HG02610 (cell line): ENCODE results near the gene DZANK1.
"Not testable (repeated sequence)": the region's sequence is repeated elsewhere in the genome, so short reads cannot be mapped to it uniquely, and the experiment has no call there.

ENCODE experiments used
- ATAC-seq: cut with Tn5 transposase; IDR thresholded peaks from one replicate; pipeline ENCODE4 v1.9.1; 2021; ENCODE audit warnings: mild to moderate bottlenecking, moderate library complexity; ENCODE audit not compliant: unreplicated experiment

The DZANK1 gene

GRCh38 chr20:18466894-18467730 is at the start of gene DZANK1, which contains the start of gene POLR3F:
Gene DZANK1 (minus strand): TSS chr20:18467030. CDS start chr20:18465358, 1,672 bp downstream.
Gene POLR3F (plus strand): TSS chr20:18467390. CDS start chr20:18467507, 117 bp downstream.
- peak; percentile 98 for ATAC-seq

GRCh38 chr20:18515973-18516372 is 49.1 kb upstream of the DZANK1 start:
- no peak for ATAC-seq

- no peak for ATAC-seq
Observed at GRCh38 chr20:18514127-18514526, 47.3 kb upstream of the DZANK1 start.

- ATAC-seq = no peak
Observed at GRCh38 chr20:18513208-18513607, 46.4 kb upstream of the DZANK1 start.

- ATAC-seq = no peak
Observed at GRCh38 chr20:18511571-18511970, 44.7 kb upstream of the DZANK1 start.

DNA sequence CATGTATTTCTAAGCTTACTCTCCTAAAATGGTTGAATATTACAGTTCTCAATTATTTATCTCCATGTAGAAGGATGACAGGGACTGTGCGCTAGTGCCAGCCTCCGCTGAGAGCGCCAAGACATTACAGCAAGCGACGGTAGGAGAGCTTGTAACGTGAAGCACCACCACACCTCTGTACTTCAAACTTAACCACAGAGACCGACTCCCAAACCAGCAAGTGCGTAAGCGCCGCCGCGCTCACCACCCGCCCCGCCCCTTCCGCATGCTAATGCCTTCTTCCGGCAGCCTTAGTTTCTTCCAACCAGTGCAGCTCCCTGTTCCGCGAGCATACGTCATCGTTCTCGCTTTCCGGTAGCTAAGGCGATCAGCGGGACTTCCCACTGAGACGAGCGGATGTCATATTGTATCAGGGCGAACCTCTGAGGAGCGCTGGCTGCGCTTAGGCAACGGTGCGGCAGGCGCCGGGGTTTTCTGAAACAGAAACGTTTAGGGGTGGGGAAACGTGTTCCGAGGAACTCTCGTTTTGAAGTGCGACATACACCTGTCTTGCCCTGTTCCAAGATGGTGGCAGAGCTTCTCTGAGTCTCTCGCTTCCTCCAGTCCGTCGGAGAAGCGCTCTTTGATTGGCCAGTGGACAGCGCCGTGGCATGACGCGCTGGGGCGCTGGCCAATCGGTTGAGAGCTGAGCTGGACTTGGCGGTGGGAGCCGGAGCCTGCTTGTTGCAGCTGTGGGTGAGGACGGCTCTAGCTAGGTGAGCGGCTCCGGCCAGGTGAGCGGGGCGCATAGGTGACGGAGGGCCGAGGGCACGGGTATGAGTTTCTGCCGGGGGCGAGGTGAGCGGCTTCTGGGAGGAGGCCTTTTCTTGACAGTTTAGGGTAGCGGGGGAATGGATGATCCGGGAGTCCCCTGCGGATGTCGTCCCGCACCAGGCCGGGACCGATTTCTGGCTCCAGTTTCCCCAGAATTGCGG is 40.7 kb upstream of the DZANK1 start, which contains the start of gene SEC23B:
Gene SEC23B, plus strand, starts transcription at position 723 of the 974 bp plus-strand sequence. CDS start 2,896 bp downstream, outside the sequence.
- ATAC-seq = peak; percentile 96

GRCh38 chr20:18506744-18507143 is 39.9 kb upstream of the DZANK1 start:
- no peak for ATAC-seq

GRCh38 chr20:18504479-18505060 is 37.7 kb upstream of the DZANK1 start:
- no peak for ATAC-seq

- not testable (repeated sequence) for ATAC-seq
Observed at GRCh38 chr20:18501672-18502071, 34.8 kb upstream of the DZANK1 start.

DNA sequence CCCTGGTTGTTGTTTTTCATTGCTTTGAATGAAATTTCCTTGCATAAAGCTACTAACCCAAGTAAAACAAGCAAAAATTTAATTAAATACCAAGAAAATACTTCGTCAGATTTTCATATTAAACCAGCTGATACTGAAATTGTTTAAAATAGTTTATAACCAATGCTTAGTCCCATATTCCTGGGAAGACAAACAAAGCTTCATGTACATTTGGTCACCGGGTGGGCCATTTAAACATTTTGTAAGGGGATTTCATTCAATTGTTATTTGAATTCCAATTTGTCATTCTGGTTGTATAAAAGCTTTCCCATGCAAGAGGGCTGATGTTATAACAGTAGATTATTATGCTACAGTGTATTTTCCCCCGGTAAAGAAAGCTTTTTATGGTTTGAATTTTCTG is 30.8 kb upstream of the DZANK1 start:
- no peak for ATAC-seq

GRCh38 chr20:18496740-18497592 is 30.1 kb upstream of the DZANK1 start, which contains the start of gene RBBP9:
Gene RBBP9 (minus strand): TSS chr20:18497225. CDS start chr20:18497167, 58 bp downstream.
- ATAC-seq = peak; percentile 96

DNA sequence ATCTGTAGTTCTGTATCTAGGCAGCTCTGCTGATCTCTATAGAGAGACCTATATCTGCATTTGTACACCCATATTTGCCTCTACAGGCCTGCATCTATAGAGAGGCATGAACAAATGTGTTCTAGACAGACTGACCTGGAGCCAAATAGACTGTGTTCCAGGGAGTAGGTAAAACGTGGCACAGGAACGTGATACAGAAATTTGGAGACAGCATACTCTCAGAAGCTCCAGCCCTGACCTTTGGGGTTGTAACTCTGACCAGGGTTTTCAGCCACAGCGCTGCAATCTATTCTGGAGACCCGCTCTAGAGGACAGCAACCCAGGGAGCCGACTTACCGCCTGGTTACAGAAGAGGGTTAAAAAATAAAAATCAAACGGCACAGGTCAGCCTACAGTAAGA is 29.2 kb upstream of the DZANK1 start:
- no peak for ATAC-seq

DNA sequence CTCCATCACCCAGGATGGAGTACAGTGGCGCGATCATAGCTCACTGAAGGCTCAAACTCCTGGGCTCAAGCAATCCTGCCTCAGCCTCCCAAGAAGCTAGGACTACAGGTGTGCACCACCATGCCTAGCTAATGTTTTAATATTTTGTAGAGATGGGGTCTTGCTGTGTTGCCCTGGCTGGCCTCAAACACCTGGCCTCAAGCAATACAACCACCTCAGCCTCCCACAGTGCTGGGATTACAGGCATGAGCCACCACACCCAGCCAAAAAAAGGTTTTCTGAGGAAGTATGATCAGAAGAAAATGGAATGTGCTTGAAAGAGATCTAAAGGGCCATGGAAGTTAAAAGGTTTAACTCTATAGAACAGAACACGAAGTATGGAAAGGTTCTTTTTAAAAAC is 21.5 kb upstream of the DZANK1 start:
- ATAC-seq = no peak

DNA sequence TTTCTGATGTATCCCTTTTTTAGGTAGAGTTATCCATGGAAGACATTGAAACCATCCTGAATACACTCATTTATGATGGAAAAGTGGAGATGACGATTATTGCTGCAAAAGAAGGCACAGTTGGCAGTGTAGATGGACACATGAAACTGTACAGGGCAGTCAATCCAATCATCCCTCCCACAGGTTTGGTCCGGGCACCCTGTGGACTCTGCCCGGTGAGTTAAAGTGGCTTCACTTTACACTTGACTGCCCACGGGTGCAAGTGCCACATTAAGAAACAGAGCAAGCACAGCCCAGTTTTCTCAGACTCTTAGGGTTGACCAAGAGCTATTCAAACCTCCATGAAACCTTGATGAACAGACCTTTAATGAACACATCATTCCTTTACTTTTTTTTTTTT is 14.8 kb upstream of the DZANK1 start:
- no peak for ATAC-seq

- ATAC-seq = no peak
Observed at GRCh38 chr20:18477821-18478220, 11.0 kb upstream of the DZANK1 start.

GRCh38 chr20:18477218-18477617 is 10.4 kb upstream of the DZANK1 start:
- ATAC-seq = no peak

GRCh38 chr20:18466574-18466893 is 296 bp downstream of the DZANK1 start:
- ATAC-seq = peak; percentile 31

- no peak for ATAC-seq
Observed at GRCh38 chr20:18465536-18466200, 1.2 kb downstream of the DZANK1 start.

GRCh38 chr20:18456600-18456999 is 10.2 kb downstream of the DZANK1 start:
- no peak for ATAC-seq

DNA sequence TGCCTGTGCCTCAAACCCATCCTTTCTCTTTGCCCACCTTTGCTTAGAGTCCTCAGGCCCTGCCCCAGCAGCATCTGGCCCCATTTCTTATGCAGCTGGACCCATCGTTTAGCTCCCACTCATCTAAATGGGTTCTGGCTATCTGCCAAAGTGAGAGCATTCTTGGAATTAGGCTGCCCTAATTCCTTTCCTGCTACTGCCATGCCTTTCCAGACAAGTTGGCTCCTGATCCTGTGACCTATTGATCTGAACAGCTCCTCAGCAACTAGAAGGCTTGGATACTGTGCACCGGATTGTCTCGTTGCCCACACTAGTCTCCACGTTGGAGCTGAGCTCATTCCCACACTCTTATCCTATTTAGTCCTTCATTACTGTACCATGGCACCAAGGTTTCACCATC is 22.9 kb downstream of the DZANK1 start:
- ATAC-seq = no peak
